Measurements from ENCODE around the gene QSOX1.

DNA sequence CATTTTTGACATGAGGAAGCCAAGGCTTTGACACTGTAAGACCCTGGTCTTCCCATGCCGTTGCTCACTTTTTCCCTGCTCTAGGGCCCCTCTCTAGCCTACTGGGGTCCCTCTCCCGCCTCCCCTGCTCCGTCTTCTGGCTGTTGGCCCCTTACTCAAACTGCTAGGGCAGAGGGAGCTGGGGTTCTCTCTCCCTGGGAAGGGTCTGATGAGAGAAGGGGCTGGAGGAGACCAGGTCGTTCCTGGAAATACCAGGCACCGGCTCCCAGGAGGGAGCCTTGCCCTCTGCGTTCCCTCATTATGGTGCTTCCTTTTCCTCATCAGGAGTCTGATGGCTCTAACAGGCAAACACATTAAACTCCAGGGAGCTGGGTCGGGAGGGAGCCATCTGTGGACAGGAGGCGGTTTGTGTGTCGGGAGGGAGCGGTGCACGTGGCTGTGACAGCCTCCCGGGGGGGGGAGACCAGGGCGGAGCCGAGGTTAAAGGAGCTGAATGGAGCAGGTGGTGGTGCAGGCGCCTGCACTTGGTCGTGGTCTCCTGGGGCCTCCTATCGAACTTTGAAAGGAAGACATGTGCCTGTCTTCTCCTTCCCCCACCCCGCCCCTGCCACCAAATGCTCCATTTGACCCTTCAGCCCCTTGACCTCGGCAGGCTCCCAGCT lies 40.0 kb downstream of the QSOX1 start:
- TF ChIP-seq POLR2AphosphoS5 (IDR thresholded peaks at IDR 0.05; ENCODE audit: low read depth, low read length) (no peak), POLR2A (IDR thresholded peaks at IDR 0.05; ENCODE audit: low read depth, low read length) (no peak), POU2F2 (IDR thresholded peaks at IDR 0.05; ENCODE audit: low read depth, low read length) (no peak), TAF1 (IDR thresholded peaks at IDR 0.05; ENCODE audit: low read depth, low read length) (no peak)
